ENCODE data around the gene TMEM181.

Gene TMEM181

GRCh38 chr6:158620963-158621693 is 61.2 kb downstream of the TMEM181 start:
- no peak for DNase-seq (ENCODE audit: low spot score)
- TF ChIP-seq CTCF (IDR thresholded peaks at IDR 0.05; ENCODE audit: extremely low read depth, missing control alignments) = no peak

GRCh38 chr6:158621694-158622544 is 62.0 kb downstream of the TMEM181 start:
- TF ChIP-seq CTCF (IDR thresholded peaks at IDR 0.05; ENCODE audit: extremely low read depth, missing control alignments) = no peak
- DNase-seq (ENCODE audit: low spot score) = no peak

GRCh38 chr6:158622545-158623190 is 62.8 kb downstream of the TMEM181 start:
- peak; percentile 53 for DNase-seq (ENCODE audit: low spot score)
- no peak for TF ChIP-seq CTCF (IDR thresholded peaks at IDR 0.05; ENCODE audit: extremely low read depth, missing control alignments)

GRCh38 chr6:158624684-158625682 is 65.1 kb downstream of the TMEM181 start:
- DNase-seq (ENCODE audit: low spot score) = no peak
- TF ChIP-seq CTCF (IDR thresholded peaks at IDR 0.05; ENCODE audit: extremely low read depth, missing control alignments) = no peak

GRCh38 chr6:158625881-158626305 is 66.0 kb downstream of the TMEM181 start:
- DNase-seq (ENCODE audit: low spot score) = no peak
- TF ChIP-seq CTCF (IDR thresholded peaks at IDR 0.05; ENCODE audit: extremely low read depth, missing control alignments) = no peak

GRCh38 chr6:158626360-158627167 is 66.7 kb downstream of the TMEM181 start:
- TF ChIP-seq CTCF (IDR thresholded peaks at IDR 0.05; ENCODE audit: extremely low read depth, missing control alignments) = no peak
- DNase-seq (ENCODE audit: low spot score) = no peak

Data from GM20000 (cell line).